ENCODE data around the gene GNAI2.

The GNAI2 gene

GRCh38 chr3:50299638-50299928, 63.6 kb downstream of the GNAI2 start:
- DNase-seq = no peak

DNA sequence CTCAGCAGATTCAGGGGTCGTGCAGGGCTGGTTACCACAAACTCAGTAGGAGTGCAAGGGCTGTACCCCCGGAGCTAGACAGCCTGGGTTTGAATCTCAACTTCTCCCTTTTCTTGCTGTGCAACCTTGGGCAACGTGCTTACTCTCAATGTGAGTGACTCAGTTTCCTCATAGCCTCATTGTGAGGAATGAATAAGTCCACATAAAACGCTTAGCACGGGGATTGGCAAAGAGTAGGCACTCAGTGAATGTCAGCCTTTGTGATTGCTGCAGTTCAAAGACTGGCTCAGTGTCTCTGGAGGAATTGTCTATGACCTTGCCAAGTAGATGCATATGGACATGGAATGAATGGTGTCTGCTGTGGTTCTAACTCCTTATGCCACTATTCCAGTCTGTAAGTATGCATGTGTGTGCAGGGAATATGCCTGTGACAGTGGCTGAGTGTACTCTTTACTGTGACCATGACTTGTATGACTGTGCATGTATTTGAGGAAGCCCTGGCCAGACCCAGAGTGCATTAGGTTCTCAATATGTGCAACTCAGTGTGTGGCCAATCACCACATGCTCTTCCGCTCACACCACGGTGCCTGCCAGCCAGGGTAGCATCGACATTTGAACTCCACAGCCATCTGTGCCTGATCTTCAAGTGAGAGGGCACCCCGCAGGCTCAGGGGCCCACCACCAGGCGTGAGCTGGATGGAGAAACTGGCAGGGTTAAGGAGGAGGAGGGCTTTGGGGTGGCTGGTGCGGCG, 64.1 kb downstream of the GNAI2 start:
- peak; percentile 24 for DNase-seq

DNA sequence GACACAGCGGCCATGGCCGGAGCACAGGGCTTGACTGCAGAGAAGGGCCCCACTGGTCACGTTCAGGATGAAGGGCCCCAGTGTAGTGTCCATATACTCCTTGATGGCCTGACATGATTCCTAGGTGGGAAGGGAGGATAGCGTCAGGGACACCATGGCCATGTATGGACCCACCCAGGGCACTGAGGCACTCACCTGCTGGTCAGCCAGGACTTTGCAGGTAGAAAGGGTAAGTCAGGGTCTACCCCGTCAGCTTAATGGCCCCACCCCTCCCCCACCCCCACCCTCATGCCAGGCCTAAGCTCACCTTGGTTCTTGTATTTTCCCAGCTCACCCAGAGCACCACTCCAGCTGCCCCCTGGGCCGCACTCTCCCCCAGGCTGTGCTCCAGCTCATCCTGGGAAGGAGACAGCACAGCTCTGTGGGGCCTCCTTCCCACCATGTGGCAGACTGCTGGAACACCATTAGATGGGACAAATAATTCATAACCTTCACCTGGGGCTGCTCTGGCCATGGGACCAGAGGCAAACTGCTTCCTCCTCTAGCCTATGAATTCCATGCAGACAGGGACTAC, 64.8 kb downstream of the GNAI2 start:
- DNase-seq = no peak

- no peak for DNase-seq
Measured at GRCh38 chr3:50302095-50303012, 66.3 kb downstream of the GNAI2 start.

- no peak for DNase-seq
Measured at GRCh38 chr3:50303013-50303815, 67.2 kb downstream of the GNAI2 start, which contains the start of gene HYAL1. Gene HYAL1 (minus strand): TSS chr3:50303574. CDS start chr3:50302956, 618 bp downstream.

DNA sequence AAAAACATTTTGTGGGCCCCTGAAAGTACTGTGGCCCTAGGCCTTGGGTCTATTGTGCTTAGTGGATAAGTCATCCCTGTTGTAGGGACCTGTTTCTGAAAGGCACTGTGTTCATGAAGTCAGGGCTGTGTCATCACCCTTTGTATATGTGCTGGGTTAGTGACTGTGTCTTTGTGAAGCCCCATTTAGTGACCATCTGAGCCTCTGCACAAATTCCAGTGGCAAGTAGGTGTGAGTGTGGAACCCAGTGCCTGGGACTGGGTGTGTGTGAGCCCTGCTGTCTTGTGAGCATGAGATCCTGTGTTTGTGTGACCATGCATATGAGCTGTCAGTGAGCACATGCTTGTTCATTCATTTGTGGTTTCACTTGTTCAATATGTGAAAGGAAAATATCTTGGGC, 68.6 kb downstream of the GNAI2 start:
- no peak for DNase-seq
